RWPE2 (cell line): ENCODE measurements around the gene ATG4D.

ENCODE experiments used
- ATAC-seq: fragments of 200-7000 bp; cut with Tn5 transposase; 3 replicates; pipeline ENCODE4 v1.9.1; 2021; ENCODE audit warnings: low read depth
- DNase-seq: peaks from one replicate; pipeline ENCODE4 v3.0.0-alpha.2; 2020; ENCODE audit warnings: low spot score
- H3K27ac ChIP-seq: fragments of 450-650 bp; 2 replicates; pipeline ENCODE4 v1.5.1; 2017; ENCODE audit warnings: mild to moderate bottlenecking; ENCODE audit not compliant: poor library complexity, severe bottlenecking
- H3K27me3 ChIP-seq: fragments of 250-450 bp; sonication (Bioruptor Pico); 2 replicates; pipeline ENCODE4 v1.5.1; 2021; ENCODE audit warnings: mild to moderate bottlenecking, moderate library complexity; ENCODE audit not compliant: insufficient read depth, poor library complexity, severe bottlenecking
- H3K36me3 ChIP-seq: fragments of 250-450 bp; sonication (Bioruptor Pico); 2 replicates; pipeline ENCODE4 v1.5.1; 2020; ENCODE audit warnings: low read depth, mild to moderate bottlenecking, moderate library complexity
- H3K4me1 ChIP-seq: fragments of 250-450 bp; sonication (Bioruptor Pico); 2 replicates; pipeline ENCODE4 v1.5.1; 2021; ENCODE audit warnings: mild to moderate bottlenecking, moderate library complexity; ENCODE audit not compliant: insufficient read depth, poor library complexity, severe bottlenecking
- H3K4me3 ChIP-seq: fragments of 250-450 bp; sonication (Bioruptor Pico); 2 replicates; pipeline ENCODE4 v1.5.1; 2021; ENCODE audit warnings: mild to moderate bottlenecking, moderate library complexity; ENCODE audit not compliant: severe bottlenecking
- H3K9me3 ChIP-seq: fragments of 250-450 bp; sonication (Bioruptor Pico); 2 replicates; pipeline ENCODE4 v1.5.1; 2021; ENCODE audit warnings: mild to moderate bottlenecking, moderate library complexity; ENCODE audit not compliant: severe bottlenecking
- CTCF ChIP-seq: fragments of 450-650 bp; IDR thresholded peaks from one replicate; pipeline ENCODE4 v1.5.1; 2017; ENCODE audit warnings: mild to moderate bottlenecking, moderate library complexity; ENCODE audit not compliant: poor library complexity, severe bottlenecking

Gene ATG4D

GRCh38 chr19:10544242-10544752 lies 593 bp downstream of the ATG4D start:
- peak; percentile 6; the same call in 1 of the 3 replicates for ATAC-seq
- Histone ChIP-seq H3K27ac (peak overlapping the region; percentile 43), H3K9me3 (no peaks in the 10 kb centered on the region), H3K27me3 (no peaks in the 10 kb centered on the region), H3K4me1 (peaks cover 6% of the 10 kb centered on the region), H3K4me3 (peak overlapping the region; percentile 95), H3K36me3 (peaks cover 30% of the 10 kb centered on the region)
- no peak for TF ChIP-seq CTCF
- DNase-seq, result no peak

GRCh38 chr19:10544753-10545251 lies 1.1 kb downstream of the ATG4D start:
- peaks cover 6% of the 10 kb centered on the region for H3K4me1 ChIP-seq
- H3K27ac ChIP-seq, result peak overlapping the region; percentile 43
- no peaks in the 10 kb centered on the region for H3K9me3 ChIP-seq
- ATAC-seq (no peak), DNase-seq (no peak)
- no peaks in the 10 kb centered on the region for H3K27me3 ChIP-seq
- H3K36me3 ChIP-seq, result peaks cover 35% of the 10 kb centered on the region
- H3K4me3 ChIP-seq, result peak overlapping the region; percentile 95
- TF ChIP-seq CTCF, result no peak

GRCh38 chr19:10546817-10547216 lies 3.1 kb downstream of the ATG4D start:
- Histone ChIP-seq H3K27me3 (no peaks in the 10 kb centered on the region), H3K4me1 (peaks cover 6% of the 10 kb centered on the region), H3K36me3 (peaks cover 51% of the 10 kb centered on the region), H3K27ac (no peak overlapping the region), H3K9me3 (no peaks in the 10 kb centered on the region), H3K4me3 (no peak overlapping the region)
- no peak for ATAC-seq
- DNase-seq, result no peak
- TF ChIP-seq CTCF, result no peak

- no peaks in the 10 kb centered on the region for H3K27me3 ChIP-seq
- H3K4me1 ChIP-seq, result peaks cover 6% of the 10 kb centered on the region
- H3K27ac ChIP-seq, result no peak overlapping the region
- no peak overlapping the region for H3K4me3 ChIP-seq
- H3K36me3 ChIP-seq, result peaks cover 70% of the 10 kb centered on the region
- DNase-seq (no peak), ATAC-seq (no peak)
- H3K9me3 ChIP-seq, result no peaks in the 10 kb centered on the region
- no peak for TF ChIP-seq CTCF
Observed at GRCh38 chr19:10548746-10549276, 5.1 kb downstream of the ATG4D start.

GRCh38 chr19:10549733-10550132 lies 6.0 kb downstream of the ATG4D start:
- H3K27me3 ChIP-seq, result no peaks in the 10 kb centered on the region
- no peak overlapping the region for H3K4me3 ChIP-seq
- no peak overlapping the region for H3K27ac ChIP-seq
- DNase-seq (no peak), ATAC-seq (no peak)
- peaks cover 76% of the 10 kb centered on the region for H3K36me3 ChIP-seq
- H3K9me3 ChIP-seq, result no peaks in the 10 kb centered on the region
- TF ChIP-seq CTCF, result no peak
- H3K4me1 ChIP-seq, result peaks cover 11% of the 10 kb centered on the region
